SH-SY5Y (cell line): Measurements from ENCODE around the gene CLSTN1.

Source experiments
- GATA2 ChIP-seq: IDR thresholded peaks from 2 replicates; pipeline ENCODE4 v1.6.1; 2011; ENCODE audit warnings: mild to moderate bottlenecking, low read depth, low read length
- GATA3 ChIP-seq: IDR thresholded peaks from 2 replicates; pipeline ENCODE4 v1.6.1; 2011; ENCODE audit warnings: low read depth, mild to moderate bottlenecking, low read length, moderate library complexity

- TF ChIP-seq GATA3 (no peak), GATA2 (no peak)
These were observed 103.6 kb downstream of the CLSTN1 start for GRCh38 chr1:9719978-9720722.
